Germinal center (tissue), 1 donor: ENCODE results near the gene SH2D3A.
A peak's percentile ranks its signal among the peaks of the same experiment; 100 is the strongest.
"Not testable (repeated sequence)": the region's sequence is repeated elsewhere in the genome, so short reads cannot be mapped to it uniquely, and the experiment has no call there.

Experiments used
- DNase-seq: peaks from one replicate; pipeline ENCODE4 v3.0.0; 2012; ENCODE audit warnings: mixed read lengths, low spot score

SH2D3A gene

DNA sequence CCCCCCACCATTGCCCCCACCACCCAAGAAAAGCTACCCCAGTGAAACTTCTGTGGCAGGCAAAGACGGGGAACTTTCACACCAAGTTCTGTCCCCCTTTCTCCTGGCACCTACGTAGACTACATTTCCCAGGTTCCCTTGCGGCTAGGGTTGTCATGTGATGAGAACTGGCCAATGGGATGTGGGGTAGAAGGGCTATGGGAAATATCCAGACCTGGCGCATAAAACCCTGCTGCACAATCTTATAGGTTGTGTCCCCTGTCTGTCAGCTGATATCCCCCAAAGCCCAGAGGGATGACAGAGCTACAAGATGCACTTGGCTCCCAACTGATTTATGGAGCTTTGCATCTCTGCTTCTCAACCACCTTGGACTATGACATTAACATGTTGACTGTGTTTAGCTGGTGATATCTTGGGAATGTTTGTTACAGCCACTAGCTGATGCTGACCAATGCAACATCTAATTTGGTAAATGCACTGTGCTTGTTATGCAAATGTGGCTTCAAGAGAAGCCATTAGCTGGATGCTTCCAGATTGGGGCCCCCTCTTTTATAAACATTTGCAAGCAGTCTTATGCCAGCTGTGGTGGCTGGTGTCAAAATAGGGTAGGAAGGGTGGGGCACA is 6.1 kb downstream of the SH2D3A start:
- peak; percentile 54 for DNase-seq

DNA sequence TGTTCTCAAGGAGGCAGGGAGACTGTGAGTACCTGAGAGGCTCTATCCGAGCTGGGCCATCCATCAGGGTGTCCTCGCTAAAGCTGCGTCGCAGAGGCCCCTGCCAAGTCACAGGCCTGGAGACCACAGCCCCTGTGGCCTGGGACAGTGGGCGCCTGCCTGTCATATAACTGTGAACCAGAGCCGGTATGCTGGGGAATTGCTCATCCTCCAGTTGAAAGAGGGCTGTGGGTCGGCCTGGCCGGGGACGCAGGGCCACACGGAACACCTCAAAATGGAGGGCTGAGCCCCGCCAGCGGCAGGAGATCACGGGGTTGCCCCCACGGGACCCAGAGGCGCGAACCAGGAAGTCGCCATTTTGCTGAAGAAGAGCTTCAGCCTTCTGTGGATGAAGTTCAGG is 6.6 kb downstream of the SH2D3A start:
- no peak for DNase-seq

DNA sequence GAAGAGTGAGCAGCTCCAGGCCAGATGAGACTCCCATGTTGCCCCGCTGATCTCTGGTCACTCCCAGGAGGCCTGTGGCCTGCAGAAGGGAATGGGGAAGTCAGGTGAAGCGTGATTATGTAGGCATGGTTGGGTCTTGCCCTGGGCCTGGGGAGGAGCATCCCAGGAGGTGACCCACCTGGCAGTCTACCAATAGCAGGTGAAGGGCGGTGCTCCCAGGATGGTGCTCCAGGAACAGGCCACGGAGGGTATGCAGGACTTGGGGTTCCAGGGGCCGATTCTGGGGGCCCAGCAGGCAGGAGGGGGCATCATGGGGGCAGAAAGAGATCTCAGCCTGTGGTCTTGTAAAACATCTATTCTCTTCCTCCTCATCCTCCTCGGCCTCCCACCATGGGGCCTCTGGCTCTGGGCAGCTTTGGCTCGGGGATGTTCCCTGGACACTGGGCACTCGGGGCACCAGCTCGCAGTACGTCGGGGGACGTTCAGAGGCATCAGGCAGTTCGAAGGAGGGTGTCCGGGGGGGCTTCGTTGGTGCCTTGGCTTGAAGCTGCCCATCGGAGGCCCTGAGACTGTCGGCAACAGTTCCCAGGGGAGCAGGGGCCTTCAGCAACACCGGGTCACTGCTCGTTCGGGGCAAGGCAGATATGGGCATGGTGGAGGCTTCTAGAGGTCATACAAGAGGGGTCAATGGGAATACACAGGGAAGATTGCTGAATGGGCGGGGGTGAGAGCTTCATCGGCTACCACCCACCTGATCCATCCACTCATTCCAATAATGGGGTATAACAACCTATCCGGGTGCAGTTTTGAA is 12.4 kb downstream of the SH2D3A start:
- DNase-seq: no peak

DNA sequence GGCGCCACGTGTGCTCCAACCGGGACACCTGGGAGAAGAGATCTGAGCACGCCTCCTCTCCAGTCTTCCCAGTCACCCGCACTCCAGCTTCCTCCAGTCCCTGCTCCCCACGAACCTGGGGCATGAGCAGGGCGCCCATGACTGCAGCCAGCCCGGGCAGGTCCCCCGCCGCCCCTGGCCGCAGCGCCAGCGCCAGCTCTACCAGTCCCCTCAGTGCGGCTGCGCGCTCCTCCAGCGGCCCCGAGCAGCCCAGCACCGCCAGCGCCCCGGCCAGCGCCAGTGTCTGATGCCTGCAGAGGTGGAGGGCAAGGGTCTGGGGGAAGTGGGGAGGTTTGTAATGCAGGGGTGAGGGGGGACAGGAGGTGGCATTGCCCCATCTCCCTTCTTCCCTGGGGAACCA is 13.1 kb downstream of the SH2D3A start:
- no peak for DNase-seq

DNA sequence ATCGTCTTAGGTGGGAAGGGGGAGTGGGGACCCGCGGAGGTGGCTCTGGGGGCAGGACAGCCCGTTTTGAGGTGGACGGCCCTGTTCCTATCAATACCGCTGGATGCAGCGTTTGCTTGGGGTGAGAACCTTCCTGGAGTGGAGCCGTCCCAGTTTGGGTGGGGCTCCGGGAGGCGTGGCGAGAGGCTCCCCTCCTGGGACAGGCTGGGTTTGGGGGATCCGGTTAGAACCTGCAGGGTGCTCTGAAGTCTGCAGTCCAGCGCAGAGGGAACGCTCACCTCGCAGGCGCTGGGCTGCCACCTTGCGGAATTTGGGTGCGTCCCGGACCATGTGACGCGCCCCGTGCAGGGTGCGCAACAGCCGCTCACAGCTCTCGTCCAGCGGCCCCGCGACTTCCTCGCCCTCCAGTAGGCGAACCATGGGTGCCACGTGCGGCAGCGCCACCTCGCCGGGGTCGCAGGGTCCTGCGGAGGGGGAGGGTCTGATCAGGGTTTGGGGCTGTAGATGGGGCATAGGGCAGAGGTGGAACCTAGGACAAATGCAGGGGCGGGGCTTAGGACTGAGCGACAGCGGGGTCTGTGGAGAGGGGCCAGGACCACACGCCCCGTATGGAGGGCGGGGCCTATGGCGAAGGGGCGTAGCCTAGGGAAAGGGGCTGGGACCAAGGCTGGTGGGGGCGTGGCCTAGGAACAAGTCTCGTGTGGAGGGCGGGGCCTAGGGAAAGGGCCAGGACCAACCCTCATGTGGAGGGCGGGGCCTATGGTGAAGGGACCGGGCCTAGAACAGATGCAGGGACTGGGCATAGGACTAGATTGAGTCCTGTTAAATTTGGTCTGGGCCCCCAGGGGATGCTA is 13.8 kb downstream of the SH2D3A start:
- peak; percentile 91 for DNase-seq

DNA sequence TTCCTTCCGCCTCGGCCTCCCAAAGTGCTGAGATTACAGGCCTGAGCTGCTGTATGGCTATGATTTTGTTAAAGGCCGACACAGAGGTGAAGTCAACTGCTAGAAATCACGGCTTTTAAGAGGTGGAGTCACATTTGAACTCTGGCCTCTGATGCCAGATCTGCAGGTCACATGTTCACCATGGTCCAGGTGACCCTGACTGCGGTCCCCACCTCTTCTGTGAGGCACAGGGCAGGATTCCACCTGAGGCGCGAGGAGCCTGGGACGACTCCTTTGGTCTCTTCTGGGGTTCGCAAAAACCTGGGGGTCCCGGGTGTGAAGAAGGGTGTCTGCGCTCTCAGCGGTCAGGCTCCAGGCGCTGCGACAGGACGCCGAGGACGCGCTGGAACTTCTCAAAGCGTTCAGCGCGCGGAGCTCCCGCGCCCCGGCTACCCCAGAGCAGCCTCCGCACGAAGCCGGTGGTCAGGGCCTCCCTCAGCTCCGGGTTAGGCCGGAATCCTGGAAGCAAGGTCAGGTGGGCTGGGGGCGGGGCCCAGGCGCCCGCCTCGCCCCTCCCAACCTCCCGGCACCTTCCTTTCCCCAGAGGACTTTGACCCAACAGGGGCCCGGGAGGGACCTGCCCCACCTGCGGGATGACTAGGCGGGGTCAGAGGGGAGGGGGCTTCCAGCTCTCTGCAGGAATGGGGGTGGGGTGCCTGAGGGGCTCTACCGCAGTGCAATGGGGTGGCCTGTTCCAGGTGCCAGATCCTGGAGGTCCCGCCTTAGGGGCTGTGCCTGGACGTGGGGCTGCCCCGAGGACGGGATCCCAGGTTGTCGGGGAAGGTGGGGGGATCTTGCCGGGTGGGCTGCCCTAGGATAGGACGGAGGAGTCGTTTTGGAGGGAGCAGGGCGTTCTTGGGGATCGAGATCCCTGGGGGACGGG is 14.7 kb downstream of the SH2D3A start:
- DNase-seq: no peak

DNA sequence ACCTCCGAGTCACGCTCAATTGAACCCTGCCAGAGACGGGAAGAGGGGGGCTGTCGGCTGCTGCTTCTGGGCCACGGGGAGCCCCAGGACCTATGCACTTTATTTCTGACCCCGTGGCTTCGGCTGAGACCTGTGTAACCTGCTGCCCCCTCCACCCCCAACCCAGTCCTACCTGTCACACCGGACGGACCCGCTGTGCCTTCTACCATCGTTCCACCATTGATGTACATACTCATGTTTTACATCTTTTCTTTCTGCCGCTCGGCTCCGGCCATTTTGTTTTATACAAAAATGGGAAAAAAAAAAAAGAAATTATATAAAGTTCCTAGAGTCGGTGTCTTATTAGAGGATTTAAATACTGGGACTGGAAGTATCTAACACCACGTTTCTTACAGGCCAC is 16.0 kb downstream of the SH2D3A start:
- no peak for DNase-seq

DNA sequence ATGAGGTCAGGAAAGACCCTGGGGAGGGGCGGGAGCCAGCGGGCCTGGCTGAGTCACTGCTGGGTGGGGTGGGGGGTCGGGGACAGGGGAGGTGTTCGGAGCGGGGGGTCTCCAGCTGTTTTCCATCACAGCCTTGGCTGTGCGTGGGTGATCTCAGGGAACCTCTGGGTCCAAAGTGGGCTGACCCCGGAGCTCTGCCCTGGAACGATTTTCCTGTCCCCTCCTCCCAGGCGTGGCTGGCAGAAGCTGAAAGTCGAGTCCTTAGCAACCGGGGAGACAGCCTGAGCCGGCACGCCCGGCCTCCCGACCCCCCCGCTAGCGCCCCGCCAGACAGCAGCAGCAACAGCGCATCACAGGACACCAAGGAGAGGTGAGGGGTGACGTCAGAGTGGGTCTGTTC is 17.2 kb downstream of the SH2D3A start:
- DNase-seq: no peak

DNA sequence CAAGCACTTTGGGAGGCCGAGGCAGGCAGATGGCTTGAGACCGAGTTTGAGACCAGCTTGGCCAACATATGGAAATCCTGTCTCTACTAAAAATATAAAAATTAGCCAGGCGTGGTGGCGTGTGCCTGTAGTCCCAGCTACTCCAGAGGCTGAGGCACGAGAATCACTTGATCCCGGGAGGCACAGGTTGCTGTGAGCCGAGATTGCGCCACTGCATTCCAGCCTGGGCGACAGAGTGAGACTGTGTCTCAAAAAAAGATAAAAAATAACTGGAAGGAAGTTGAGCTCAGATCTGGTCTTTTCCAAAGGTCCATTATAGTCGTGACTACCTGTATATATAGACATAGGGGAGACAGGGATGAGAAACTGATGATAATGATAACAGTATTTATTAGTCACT is 18.7 kb downstream of the SH2D3A start:
- not testable (repeated sequence) for DNase-seq

DNA sequence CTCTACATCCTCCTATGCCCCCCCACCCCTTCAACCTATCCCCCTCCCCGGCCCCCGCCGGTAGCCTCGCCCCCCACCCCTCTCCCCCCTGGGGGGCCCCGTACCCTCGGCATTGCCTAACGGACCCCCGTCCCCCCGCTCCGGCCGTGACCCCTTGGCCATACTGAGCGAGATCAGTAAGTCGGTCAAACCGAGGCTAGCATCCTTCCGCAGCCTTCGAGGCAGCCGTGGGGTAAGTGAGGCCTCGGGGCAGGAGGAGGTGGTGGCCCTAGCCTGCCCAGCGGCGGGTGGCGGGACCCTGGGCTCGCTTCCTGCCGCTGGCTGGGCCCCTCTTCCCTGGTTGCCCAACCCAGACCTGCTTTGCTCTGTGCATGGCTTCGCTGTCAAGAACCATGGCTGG is 21.3 kb downstream of the SH2D3A start:
- DNase-seq: no peak

DNA sequence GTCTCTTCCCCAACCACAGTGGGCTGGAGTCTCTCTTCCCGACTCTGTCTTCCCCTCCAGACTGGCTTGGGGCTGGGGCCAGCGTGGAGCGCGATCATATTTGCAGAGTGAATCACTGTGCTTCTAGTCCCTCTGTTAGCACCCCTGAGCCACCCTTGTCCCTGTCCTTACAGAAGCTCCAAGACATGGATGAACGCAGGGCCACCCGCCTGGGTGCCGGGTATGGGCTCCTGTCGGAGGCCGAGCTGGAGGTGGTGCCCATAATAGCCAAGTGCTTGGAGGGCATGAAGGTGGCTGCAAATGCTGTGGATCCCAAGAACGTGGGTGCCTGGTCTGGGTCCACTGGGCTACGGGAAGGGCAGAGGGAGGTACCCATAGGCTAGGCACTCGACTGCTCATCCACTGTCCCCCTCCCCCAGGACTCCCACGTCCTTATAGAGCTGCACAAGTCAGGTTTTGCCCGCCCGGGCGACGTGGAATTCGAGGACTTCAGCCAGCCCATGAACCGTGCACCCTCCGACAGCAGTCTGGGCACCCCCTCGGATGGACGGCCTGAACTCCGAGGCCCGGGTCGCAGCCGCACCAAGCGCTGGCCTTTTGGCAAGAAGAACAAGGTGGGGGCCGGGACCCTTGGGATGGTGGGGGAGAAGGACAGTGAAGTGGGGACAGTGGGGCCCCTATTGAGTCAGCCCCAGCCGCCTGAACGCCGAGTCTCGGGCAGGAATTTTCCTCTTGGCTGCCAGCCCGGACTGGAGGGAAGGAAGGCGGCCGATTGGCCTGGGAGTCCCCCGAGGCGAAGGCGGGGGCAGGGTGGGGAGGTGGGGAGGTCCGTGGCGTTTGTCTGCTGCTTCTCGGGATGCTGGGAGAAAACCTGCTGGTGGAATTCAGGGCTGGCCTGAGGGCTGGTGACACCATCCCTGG is 22.6 kb downstream of the SH2D3A start:
- no peak for DNase-seq

DNA sequence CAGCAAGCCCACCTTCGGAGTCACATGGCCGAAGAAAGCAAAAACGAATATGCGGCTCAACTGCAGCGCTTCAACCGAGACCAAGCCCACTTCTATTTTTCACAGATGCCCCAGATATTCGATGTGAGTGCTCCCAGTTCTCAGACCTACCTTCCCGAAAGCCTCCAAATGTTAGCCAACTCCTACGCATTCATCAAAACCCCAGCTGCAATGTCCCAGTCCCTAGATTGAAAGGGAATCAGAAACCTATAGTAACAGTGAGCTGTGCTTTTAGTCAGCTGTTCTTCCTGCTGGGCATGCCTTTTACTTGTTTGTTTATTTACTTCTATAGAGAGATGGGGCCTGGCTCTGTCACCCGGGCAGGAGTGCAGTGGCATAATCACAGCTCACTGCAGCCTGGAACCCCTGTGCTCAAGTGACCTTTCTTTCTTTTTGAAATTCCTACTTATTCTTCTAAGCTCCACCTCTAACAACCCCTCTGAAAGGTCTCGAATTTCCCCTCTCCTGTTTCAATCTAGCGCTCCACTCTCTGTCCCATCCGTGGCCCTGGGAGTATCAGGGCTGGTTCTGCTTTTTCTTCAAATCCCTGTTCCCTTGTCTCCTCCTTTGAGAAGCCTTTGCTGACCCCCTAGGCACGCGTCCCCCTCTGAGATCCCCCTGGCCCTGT is 23.4 kb downstream of the SH2D3A start:
- no peak for DNase-seq

DNA sequence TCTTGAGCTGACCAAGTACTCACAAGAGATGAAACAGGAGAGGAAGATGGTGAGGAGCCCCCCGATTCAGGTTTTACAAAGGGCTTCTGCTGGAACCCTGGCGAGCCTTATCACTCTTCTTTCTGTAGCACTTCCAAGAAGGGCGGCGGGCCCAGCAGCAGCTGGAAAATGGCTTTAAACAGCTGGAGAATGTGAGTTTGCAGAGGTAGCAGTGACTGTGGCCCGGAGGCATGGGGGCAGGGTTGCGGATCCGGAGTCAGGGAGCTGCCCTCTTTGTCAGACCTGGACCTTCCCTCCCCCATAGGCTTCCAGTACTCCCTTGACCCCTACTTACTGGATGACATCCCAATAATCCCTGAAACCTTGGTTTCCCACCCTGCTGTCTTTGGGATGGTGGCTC is 24.2 kb downstream of the SH2D3A start:
- no peak for DNase-seq

DNA sequence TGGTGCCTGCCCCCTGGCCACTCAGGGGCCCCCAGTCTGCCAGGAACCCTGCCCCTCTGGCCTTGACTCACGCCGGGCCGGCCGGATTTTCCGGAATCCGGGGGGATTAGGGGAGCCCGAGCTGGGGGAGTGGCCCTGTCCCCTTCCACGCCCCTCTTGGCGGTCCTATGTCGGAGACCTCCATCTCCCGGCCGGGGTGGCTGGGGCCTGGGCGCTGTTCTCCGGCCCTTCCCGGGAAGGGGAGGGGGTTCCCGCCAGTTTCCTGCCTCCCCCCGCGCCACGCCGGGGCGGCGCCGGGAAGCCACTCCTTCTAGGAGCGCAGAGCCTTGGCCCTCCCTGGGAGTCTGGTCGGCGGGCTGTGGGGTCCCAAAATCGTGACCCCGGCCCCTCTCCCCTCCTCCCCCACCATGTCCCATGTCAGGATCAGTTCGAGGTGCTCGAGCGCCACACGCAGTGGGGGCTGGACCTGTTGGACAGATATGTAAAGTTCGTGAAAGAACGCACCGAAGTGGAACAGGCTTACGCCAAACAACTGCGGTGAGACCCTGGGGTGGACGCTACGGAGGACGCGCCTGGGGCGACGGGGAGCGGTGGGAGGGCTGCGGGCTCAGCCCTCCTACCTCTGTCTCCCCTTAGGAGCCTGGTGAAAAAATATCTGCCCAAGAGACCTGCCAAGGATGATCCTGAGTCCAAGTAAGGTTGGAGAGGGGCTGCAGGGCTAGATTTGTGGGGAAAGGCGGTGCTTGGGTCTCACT is 26.5 kb downstream of the SH2D3A start:
- peak; percentile 54 for DNase-seq

DNA sequence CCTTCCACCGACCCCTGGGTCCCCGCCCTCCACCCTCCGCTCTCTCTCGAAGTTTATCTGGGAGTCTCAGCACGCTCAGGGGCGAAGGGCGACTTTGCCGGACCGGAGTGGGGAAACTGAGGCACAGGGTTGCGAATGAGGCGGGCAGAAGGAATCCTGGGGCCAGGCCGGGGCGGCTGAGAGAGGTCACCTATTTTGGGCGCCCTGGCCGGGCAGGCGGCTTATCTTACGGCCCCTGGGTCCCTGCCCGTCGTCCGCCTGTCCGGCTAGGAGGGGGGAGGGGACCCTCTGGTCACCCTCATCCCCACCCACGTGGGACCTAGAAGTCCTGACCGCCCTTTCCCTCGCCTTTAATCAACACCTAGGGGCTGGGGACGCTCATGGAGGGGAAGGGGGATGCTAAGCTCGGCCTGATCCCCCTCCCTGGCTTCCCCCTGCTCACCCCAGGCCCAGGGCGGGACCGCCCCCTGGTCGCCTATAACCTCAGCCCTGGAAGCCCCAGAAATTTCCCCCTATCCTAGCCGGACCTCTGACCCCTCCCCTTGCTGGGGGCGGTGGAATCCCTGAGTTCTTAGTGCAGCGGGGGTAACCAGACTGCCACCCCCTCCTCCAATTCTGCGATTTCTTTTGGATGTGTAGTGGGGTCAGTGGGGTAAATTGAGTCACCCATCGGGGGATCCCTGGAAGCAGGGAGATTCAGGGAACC is 27.2 kb downstream of the SH2D3A start:
- DNase-seq: no peak

DNA sequence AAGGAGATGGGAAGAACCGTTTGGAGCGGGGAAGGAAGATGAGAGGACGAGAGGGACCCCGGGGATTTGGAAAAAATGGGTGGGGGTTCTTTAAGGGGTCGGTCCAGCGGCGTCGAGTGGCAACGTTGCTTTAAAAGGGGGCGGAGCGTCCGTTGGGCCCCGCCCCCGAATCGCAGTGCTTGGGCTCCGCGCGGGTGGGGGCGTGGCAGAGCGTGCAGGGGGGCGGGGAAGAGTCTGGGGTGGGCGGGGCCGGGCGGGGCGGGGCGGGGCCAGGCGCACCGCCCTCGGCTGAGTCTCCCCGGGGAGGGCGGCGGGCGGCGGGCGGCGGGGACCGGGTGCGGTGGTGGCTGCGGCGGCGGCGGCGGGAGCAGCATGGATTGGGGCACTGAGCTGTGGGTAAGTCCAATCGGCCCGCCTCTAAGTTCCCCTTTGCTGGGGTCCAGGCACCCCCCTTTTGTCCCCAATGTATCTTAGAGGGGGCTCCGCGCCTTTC is 27.8 kb downstream of the SH2D3A start, which contains the start of gene TRIP10:
TSS of gene TRIP10 (plus strand) at position 291 of the 493 bp plus-strand sequence. CDS start at position 373, 82 bp downstream.
- peak; percentile 93 for DNase-seq

DNA sequence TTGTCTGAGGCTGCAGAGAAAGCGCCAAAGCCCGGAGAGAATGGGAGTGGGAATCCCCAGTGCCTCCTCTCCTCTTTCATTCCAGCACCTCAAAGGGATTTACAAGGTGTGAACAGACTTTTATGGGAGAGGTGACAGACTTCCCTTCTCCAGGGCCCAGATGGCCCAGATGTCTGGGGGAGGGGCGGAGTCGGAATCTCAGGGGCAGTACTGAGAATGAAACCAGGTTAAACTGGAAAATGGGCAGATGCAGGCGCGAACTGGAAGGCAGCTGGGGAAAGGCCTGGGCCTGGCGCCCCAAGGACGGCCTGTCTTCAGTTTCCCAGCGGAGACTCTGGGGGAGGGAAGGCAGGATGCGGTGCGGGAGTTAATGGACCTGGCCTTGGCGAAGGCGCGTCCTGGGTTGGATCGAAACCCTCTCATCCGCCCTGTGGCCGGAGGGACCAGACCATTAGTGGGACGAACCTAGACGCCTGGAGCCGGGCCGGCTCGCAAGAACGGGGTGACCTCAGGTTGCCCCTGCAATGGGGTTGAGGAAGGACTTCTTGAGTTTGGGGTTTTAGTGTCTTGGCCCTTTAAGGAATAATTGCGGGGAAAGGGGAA is 28.3 kb downstream of the SH2D3A start:
- no peak for DNase-seq
